ENCODE data around the gene LZTR1.
"Not testable (repeated sequence)": the region's sequence is repeated elsewhere in the genome, so short reads cannot be mapped to it uniquely, and the experiment has no call there.

LZTR1 gene

DNA sequence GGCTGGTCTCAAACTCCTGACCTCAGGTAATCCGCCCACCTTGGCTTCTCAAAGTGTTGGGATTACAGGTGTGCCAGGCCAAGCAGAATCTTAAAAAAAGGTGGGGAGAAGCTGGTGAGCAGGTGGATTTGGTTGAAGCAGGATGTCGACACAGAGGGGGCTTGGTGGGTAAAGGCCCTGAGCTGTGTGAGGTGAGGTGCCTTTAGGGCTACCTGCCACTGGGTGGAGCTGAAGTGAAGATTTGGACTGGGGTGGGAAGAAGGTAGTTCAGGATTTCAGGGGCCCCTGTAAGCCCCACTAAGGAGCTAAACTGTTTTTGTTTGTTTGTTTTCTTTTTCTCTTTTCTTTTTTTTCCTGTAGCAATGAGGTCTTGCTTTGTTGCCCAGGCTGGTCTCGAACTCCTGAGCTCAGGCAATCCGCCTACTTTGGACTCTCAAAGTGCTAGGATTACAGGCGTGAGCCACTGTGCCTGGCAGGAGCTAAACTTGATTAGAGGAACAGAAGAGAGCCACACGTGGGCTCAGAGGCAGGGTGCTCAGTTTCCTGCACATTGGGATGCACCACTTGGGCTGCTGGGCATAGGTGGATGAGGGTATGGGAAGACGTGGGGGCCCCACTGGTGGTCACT lies 38.8 kb downstream of the LZTR1 start:
- no peak for DNase-seq

DNA sequence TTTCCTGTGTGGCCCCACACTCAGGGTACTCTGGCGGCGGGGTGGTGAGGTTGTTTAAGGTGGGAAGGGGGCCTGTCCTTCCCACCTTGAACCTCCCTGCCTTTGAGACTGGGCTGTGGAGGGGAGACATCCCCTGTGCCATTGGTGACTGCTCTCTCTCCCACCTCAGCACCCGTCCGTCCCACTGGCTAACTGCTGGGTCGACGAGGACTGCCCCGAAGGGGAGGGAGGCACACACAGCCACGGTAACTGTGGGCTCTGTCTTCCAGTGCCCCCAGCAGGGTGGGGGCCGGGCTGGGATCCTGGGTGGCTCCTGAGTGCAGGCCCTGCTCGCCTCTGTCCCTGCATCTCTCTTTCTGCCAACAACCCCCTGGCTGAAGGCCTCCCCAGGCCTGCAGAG lies 40.4 kb downstream of the LZTR1 start:
- no peak for DNase-seq

DNA sequence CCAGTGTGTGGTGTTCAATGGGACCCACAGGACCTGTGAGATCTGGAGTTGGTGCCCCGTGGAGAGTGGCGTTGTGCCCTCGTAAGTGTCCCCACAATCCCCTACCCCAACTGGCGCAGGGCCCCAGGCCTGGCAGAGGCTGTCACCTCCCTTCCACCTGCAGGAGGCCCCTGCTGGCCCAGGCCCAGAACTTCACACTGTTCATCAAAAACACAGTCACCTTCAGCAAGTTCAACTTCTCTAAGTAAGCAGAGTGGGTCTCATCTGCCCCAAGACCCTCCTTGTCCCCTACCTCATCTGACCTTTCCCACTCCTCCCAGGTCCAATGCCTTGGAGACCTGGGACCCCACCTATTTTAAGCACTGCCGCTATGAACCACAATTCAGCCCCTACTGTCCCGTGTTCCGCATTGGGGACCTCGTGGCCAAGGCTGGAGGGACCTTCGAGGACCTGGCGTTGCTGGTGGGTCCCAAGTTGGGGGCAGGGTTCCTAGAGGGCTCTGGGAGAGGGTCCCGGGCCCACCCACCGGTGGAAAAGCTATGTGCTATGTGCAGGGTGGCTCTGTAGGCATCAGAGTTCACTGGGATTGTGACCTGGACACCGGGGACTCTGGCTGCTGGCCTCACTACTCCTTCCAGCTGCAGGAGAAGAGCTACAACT lies 41.0 kb downstream of the LZTR1 start:
- DNase-seq: no peak

DNA sequence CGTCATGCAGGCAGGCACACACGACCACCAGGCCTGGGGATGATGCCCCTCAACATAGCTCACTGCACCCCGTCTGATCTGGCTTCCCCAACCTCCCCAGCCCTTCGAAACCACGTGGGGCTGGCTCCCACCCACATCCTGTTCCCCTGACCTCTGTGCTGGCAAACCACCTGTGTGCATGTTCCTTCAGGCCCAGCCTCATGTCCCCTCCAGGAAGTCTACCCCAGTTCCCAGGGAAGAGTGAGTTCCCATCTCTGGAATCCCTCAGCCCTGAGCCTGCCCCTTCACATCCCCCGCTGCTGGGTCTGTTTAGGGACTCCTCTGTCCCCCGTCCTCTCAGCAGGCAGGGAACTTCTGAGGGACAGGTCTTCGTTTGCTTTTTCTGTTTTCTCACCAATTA lies 43.2 kb downstream of the LZTR1 start:
- DNase-seq: no peak

DNA sequence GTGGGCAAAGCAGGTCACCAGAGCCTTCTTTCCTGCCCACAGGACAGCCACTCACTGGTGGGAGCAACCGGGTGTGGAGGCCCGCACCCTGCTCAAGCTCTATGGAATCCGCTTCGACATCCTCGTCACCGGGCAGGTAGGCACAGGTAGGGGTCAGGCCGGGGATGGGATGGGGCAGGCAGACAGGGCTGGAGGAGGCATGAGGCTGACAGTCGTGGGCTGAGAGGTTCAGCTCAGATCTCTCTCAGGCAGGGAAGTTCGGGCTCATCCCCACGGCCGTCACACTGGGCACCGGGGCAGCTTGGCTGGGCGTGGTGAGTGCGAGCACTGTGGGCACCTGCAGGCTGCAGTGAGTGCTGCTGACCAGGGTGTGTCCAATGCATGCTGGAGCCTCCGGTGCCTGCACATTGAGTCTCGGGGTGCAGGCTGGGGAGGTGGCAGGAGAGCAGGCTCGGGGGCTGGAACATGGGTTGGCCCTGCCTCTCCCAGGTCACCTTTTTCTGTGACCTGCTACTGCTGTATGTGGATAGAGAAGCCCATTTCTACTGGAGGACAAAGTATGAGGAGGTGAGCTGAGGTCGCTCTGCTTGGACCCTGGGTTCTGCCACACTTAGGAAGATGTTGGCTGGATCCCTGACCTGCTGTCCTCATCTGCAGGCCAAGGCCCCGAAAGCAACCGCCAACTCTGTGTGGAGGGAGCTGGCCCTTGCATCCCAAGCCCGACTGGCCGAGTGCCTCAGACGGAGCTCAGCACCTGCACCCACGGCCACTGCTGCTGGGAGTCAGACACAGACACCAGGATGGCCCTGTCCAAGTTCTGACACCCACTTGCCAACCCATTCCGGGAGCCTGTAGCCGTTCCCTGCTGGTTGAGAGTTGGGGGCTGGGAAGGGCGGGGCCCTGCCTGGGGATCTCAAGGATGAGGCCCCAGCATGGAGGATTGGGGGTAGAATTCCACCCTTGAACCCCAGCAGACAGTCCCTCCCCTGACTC lies 44.0 kb downstream of the LZTR1 start:
- DNase-seq: no peak

DNA sequence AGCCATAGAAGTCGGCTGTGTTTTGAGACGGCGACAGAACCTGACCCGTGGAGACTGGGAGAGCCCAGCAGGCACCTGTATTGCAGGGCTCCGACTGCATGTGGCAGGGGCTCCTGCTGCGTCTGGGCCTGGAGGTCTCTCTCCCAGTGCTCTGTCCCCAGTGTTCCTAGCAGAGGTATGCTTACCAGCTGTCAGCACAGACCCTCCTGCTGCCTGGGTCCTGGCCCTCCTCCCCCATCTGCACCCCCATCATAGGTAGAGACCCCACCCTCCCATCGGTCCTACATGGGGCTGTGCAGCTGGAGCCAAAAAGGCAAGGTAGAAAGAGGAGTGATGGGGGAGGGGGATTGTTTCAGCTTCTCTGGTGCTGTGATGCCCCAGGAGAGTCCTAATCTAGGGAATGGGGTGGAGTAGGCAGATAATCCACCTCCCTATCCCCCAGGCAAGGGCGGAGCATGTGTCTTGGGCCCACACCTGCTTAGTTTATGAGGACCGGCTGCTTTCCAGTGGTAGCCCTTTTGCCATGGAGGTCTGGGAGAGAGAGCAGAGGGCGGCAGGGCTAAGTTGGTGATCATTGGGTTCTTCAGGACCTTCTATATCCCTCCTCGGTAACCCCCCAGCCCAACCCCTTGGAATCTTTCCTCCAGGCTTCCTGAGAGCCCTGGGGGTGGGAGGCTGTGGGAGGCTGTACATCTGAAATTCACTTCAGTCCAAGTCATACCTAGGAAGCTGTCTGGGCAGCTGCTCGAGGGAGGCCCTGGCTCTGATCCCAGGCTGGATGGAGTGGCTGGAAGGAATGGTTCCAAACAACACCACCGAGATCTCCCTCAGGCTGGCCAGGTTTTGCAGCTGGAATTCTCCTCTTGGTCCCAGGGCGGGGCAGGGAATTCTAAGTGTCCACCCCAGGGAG lies 44.9 kb downstream of the LZTR1 start:
- DNase-seq: no peak

DNA sequence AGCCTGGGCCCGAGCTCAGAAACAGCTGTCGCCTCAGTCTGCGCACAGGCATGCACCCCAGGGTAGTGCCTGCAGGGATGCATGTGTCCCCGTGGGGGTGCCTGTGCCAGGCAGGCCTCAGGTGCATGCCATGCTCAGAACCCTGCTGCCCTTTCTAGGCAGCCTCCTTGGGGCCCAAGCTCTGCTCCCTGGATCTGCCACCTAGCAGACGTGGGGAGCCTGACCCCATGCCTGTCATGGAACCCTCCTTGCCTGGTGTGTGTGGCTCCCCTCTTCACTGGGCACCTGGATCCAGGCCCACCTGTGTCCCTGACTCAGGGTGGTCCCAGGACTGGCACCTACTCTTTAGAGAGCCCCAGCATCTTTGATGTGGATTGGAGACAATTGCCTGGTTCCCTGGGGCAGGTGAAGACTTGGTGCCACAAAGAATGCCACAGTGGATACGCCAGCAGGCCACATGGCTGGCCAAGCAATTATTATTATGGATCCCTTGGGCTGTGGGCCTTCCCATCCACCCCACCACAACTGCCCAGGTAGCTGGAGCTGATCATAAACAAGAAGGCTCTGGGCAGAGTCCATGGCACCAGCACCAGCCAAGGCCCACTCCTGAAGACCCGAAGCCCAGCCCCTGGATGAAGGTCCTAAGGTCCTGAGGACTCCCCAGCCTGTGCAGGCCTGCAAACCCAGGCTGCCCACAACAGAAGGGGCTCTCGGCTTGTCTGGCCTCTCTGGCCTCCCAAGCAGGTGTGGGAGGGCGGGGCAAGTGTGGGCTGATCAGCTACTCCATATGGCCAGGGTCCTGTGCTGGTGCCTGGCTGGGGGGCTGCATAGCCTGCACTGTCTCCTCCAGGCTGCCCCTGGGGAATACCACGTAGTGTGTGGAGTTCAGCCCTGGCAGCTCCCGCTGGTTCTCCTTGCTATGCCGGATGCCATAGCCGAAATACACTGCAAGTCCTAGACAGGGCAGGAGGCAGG lies 46.5 kb downstream of the LZTR1 start:
- no peak for DNase-seq

DNA sequence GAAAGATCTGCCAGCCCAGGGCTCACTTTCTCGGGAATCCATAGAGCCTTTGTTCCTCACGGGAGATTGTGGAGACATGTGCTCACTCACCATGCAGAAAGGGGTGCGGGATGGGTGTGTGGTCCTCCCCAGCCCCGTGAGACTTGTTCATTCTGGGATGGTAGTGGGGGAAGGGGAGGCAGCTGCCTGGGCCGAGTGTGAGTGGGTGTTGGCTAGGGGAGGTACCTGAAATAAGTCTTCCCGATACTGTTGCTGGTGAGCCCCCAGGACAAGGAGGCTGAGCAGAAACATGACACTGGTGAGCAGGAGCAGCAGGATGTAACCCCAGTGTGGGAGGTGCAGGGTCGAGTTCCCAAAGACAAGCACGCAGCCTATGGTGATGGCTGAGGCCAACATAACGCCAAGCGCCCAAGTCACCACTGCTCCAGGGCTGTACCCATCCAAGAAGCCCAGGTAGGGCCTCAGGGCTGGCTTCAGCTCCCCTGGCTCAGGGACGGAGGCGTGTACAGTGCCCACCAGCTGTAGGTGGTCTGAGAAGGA lies 47.5 kb downstream of the LZTR1 start:
- DNase-seq: no peak

DNA sequence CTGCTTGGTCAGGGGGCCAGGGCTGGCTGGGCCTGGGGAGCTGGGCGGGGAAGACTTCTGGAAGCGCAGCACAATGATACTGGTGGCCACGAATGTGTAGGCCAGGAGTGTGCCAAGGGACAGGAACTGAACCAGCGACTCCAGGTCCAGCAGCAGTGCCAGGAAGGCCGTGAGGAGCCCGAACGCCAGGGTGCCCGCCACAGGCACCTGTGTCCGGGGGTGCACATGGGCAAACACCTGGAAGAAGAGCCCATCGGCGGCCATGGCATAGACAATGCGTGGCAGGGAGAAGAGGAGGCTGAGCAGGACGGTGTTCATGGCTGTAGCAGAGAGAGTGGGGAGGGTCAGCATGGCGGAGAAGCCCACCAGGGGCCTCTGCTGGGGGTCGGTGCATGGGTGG lies 47.9 kb downstream of the LZTR1 start:
- no peak for DNase-seq

DNA sequence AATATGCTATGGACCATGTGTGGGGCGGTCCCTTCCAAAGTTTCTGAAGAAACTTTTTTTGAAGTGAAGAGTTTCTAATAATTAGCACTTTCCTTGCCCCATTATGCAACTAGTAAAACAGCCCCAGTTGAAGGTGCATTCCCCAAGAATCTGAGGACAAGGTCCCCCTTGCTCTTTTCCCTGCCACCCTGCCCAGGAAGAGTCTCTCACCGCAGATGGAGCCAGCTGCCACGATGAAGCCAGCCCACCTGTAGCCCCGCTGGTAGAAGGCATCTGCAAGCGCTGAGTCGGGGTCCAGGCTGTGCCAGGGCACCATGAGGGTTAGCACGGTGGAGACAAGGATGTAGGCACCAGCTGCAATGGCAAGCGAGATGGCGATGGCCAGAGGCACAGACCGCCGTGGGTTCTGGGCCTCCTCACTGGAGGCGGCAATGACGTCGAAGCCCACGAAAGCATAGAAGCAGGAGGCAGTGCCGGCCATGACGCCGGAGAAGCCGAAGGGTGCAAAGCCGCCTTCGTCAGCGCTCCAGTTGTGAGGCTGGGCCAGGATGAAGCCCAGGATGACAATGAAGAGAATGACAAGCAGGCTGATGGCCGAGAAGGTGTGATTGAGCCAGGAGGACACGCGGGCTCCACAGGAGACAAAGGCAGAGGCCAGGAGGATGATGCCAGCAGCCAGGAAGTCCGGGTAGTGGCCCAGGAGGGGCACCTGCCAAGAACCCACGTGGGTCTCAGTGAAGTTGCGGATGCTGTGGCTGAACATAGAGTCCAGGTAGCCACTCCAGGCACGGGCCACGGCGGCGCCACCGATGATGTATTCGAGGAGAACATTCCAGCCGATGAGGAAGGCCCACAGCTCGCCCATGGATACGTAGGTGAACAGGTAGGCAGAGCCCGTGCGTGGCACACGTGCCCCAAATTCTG lies 48.8 kb downstream of the LZTR1 start:
- DNase-seq: no peak

DNA sequence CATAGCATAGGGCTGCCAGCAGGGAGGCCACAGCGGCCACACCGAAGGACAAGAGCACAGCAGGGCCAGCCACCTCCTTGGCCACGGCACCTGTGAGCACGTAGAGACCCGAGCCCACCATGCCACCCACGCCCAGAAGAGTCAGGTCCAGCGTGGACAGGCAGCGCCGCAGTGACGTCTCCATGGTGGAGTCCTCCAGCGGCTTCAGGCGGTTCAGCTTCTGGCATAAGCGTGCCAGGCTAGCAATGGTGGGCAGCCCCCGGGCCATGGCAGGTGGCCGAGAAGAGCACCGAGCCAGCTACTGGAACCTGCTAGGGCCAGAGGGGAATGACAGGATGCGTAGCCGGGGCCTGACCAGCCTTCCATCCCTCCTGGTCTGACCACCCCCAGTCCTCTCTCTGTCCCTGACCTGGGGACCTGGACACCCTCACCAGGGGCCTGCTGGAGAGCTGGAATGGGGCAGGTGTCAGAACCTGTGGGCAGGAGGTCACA lies 49.5 kb downstream of the LZTR1 start:
- DNase-seq: no peak

DNA sequence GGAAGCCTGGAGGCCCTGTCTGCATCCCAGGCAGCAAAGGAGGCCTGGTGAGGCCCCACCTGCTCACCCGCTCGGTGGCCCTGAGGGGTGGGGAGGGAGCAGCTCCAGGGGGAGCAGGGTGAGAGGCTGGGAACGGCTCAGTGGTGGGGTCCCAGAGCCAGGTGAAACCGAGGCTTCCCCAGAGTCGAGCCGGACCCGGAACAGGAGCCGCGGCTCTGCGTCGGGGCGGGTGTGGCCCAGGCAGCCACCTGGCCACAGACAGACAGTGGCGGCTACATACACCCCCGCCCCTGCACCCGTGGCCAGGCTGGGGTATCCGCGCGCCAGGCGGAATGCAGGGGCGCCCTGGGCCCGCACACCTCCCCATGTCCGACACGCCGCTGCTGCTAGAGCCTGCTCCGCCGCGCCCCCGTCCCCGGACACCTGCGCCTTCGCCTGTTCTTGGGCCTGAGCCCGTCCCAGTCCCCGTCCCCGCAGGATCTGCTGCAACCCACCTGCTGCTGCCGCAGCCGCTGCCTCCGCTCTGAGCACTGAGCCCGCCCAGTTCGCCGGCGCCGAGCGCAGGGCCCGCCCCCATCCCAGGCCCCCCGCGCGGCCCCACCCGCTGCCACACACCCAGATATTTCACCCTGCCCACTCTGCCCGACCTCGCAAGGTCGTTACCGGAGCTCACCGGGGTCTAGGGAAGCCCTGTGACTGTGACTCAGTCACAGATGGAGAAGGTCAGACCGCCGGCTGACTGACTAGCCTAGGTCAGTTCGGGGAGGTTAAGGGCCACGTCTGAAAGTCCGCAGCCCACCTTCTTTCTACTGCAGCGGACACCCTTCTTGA lies 50.2 kb downstream of the LZTR1 start, which contains the start of gene SLC7A4:
TSS of gene SLC7A4 (minus strand) at position 525 of the 831 bp plus-strand sequence. CDS start 749 bp downstream, outside the sequence.
- no peak for DNase-seq

DNA sequence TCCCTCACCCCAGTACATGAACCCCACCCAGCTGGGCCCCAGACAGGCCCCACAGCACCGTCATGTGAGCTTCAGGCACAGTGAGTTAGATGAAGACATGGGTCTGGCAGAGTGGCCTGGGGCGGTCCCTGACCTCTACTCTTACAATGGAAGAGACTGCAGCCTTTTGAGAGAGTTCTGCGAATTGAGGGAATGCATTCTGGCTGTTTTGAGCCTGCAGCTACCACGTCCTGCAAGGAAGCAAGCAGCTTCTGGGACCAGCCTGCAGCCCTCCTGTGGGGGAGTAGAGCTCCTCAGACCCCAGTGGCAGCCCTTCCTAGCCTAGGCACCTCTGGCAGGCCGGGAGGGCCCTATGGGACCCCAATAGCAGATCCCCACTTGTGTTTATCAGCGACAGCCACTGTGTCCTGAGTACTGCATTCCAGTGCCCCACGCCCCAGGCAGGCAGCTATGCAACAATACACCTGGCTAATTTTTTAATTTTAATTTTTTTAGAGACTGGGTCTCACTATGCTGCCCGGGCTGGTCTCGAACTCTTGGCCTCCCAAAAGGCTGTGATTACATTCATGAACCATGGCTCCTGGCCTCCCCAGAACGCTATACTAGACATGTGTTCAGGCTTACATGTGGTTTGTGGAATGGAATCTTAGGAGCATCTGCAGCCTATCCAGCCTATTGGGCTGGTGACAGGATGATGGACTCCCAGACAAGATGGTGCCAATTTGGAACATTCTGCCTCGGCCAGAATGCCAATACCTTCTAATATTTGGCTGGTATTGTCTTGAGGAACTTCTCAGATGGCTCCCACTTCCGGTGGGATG lies 51.0 kb downstream of the LZTR1 start:
- DNase-seq: no peak

DNA sequence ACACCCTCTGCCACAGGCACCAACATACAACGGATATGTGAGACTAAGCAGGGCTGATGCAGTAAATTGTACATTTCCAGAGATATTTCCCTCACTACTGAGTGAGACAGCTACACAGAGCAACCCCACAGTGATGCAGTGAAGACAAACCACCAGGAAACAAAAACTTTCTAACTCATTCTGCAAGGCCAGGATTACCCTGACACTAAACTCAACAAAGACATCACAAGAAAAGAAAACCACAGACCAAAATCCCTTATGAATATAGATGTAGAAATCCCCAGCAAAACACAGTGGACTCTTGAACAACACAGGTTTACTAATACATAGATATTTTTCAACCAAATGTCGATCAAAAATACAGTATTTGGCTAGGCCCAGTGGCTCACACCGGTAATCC lies 51.8 kb downstream of the LZTR1 start:
- DNase-seq: no peak

DNA sequence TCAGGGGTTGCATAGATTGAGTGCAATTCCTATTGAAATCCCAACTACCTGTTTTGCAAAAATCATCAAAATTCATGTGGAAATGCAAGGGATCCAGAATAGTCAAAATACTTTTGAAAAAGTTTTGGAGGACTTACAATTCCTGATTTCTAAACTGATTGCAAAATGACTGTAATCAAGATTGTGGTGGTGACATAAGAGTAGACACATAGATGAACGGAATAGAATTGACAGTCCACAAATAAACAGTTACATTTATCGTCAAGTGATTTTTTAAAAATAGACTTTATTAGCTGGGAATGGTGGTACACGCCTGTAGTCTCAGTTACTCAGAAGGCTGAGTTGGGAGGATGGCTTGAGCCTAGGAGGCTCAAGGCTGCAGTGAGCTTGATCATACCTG lies 52.9 kb downstream of the LZTR1 start:
- no peak for DNase-seq

DNA sequence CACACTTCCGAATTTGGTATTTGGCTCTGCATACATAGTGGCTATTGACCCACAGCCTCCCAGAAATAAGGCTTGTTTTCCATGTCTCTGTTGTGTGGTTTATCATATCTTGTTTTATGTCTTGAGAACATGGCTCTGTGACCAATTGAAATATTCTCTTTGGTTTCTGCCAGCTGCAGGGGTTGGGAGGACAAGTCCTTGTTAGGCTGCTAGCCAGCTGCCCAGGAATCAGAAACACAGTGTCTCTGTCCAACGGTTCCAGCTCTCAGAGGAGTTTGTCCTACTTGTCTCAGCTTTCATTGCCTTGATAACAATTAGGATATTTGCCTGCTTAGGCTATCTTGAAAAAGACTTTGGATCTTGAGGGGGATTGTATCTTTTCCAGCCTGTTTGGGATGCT lies 56.3 kb downstream of the LZTR1 start:
- DNase-seq: no peak

DNA sequence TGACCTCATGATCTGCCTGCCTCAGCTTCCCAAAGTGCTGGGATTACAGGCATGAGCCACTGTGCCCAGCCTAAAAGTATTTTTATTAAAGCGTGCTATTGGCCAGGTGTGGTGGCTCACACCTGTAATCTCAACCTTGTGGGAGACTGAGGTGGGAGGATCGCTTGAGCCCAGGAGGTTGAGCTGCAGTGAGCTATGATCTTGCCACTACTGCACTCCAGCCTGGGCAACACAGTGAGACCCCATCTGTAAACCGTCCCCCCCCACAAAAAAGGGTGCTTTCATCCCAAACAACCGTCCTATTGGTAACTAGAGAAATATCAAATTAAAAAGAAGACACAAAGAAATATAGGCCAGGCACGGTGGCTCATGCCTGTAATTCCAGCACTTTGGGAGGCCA lies 57.1 kb downstream of the LZTR1 start:
- DNase-seq: not testable (repeated sequence)

DNA sequence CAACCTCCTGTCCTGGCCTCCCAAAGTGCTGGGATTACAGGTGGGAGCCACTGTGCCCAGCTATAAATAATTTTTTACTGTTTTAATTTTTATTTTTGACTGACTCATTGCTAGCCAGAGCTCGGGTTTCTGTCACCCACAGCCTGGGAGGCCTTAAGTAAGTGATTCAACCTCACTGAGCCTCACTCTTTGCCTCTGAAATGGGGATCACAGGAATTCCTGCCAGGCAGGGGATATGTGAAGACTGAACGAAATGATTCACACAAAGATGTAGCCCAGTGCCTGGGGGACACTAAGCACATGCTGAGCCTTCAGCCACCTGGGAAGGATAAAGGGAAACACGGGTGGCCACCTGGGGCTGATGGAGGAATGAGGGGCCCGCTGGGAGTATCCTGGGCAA lies 59.8 kb downstream of the LZTR1 start:
- no peak for DNase-seq
